ENCODE results near the gene DLGAP1. TPM values are rescaled to one million over a fixed set of nuclear protein-coding genes. Genes with fewer than 3 reads are reported as not detected.

The DLGAP1 gene
- total RNA-seq, 1 experiment from 2014 or later: not detected

- Mint-ChIP-seq H3K4me3 (ENCODE audit: unreplicated experiment) (no peak overlapping the region), H3K27me3 (ENCODE audit: insufficient read depth, unreplicated experiment) (no peaks in the 10 kb centered on the region), H3K9me3 (ENCODE audit: unreplicated experiment) (no peaks in the 10 kb centered on the region), H3K36me3 (ENCODE audit: insufficient read depth, unreplicated experiment) (peaks cover 5% of the 10 kb centered on the region), H3K27ac (ENCODE audit: low read depth, unreplicated experiment) (no peak overlapping the region), H3K4me1 (ENCODE audit: insufficient read depth, unreplicated experiment) (no peaks in the 10 kb centered on the region)
- intact Hi-C loops (cut with micrococcal nuclease): no loop called here
- CTCF ChIA-PET: interaction anchor here (0.9 to 1.9 kb wide), 3 partner anchors 11 to 217 kb away, joined by 4 to 5 read pairs (median 4); no protein-coding TSS in a partner anchor
- POLR2A ChIA-PET: interaction anchor here (1.8 kb wide), 1 partner anchor 91 kb away, joined by 3 read pairs; no protein-coding TSS in a partner anchor
- no peak for DNase-seq (ENCODE audit: unreplicated experiment)
- TF ChIP-seq CTCF (IDR thresholded peaks at IDR 0.05; ENCODE audit: unreplicated experiment): no peak
- BruUV-seq (replicated peaks): no TSS peak
Observed at GRCh38 chr18:3777719-3778118, 677.4 kb downstream of the DLGAP1 start.

- H3K27me3 Mint-ChIP-seq (ENCODE audit: insufficient read depth, unreplicated experiment): no peaks in the 10 kb centered on the region
Observed at GRCh38 chr18:3777122-3777521, 678.0 kb downstream of the DLGAP1 start.

GRCh38 chr18:3775996-3776395 lies 679.1 kb downstream of the DLGAP1 start:
- BruUV-seq (replicated peaks): no TSS peak
- no peak overlapping the region for H3K4me3 Mint-ChIP-seq (ENCODE audit: unreplicated experiment)
- H3K4me1 Mint-ChIP-seq (ENCODE audit: insufficient read depth, unreplicated experiment): peaks cover 11% of the 10 kb centered on the region
- H3K27me3 Mint-ChIP-seq (ENCODE audit: insufficient read depth, unreplicated experiment): no peaks in the 10 kb centered on the region
- no peaks in the 10 kb centered on the region for H3K9me3 Mint-ChIP-seq (ENCODE audit: unreplicated experiment)
- CTCF ChIA-PET: interaction anchor here (13.3 kb wide), 1 partner anchor 93 kb away, joined by 199 read pairs; no protein-coding TSS in a partner anchor
- DNase-seq (ENCODE audit: unreplicated experiment): no peak
- H3K36me3 Mint-ChIP-seq (ENCODE audit: insufficient read depth, unreplicated experiment): peaks cover 5% of the 10 kb centered on the region
- no peak overlapping the region for H3K27ac Mint-ChIP-seq (ENCODE audit: low read depth, unreplicated experiment)
- intact Hi-C loops (cut with micrococcal nuclease): no loop called here
- TF ChIP-seq CTCF (IDR thresholded peaks at IDR 0.05; ENCODE audit: unreplicated experiment): no peak
- POLR2A ChIA-PET: interaction anchor here (1.8 kb wide), 1 partner anchor 93 kb away, joined by 3 read pairs; no protein-coding TSS in a partner anchor

More at GRCh38 chr18:3777122-3777521, 678.0 kb downstream of the DLGAP1 start:
- POLR2A ChIA-PET: interaction anchor here (1.8 kb wide), 1 partner anchor 92 kb away, joined by 3 read pairs; no protein-coding TSS in a partner anchor
- TF ChIP-seq CTCF (IDR thresholded peaks at IDR 0.05; ENCODE audit: unreplicated experiment): no peak
- Mint-ChIP-seq H3K4me1 (ENCODE audit: insufficient read depth, unreplicated experiment) (peaks cover 2% of the 10 kb centered on the region), H3K36me3 (ENCODE audit: insufficient read depth, unreplicated experiment) (peaks cover 5% of the 10 kb centered on the region), H3K4me3 (ENCODE audit: unreplicated experiment) (no peak overlapping the region), H3K9me3 (ENCODE audit: unreplicated experiment) (no peaks in the 10 kb centered on the region), H3K27ac (ENCODE audit: low read depth, unreplicated experiment) (no peak overlapping the region)
- no TSS peak for BruUV-seq (replicated peaks)
- DNase-seq (ENCODE audit: unreplicated experiment): no peak
- CTCF ChIA-PET: interaction anchor here (0.9 to 1.0 kb wide), 2 partner anchors 12 to 218 kb away, joined by 4 read pairs; no protein-coding TSS in a partner anchor
- intact Hi-C loops (cut with micrococcal nuclease): no loop called here

GRCh38 chr18:3773303-3773702 lies 681.8 kb downstream of the DLGAP1 start:
- no peaks in the 10 kb centered on the region for H3K27me3 Mint-ChIP-seq (ENCODE audit: insufficient read depth, unreplicated experiment)
- intact Hi-C loops (cut with micrococcal nuclease): no loop called here
- H3K9me3 Mint-ChIP-seq (ENCODE audit: unreplicated experiment): no peaks in the 10 kb centered on the region
- no TSS peak for BruUV-seq (replicated peaks)
- ChIA-PET POLR2A (interaction anchor here (1.0 to 1.1 kb wide), 2 partner anchors 94 to 212 kb away, joined by 3 read pairs; no protein-coding TSS in a partner anchor), CTCF (interaction anchor here (0.7 to 13.3 kb wide), 7 partner anchors 8 to 227 kb away, joined by 3 to 199 read pairs (median 4); no protein-coding TSS in a partner anchor)
- DNase-seq (ENCODE audit: unreplicated experiment): no peak
- no peak overlapping the region for H3K4me3 Mint-ChIP-seq (ENCODE audit: unreplicated experiment)
- peaks cover 11% of the 10 kb centered on the region for H3K4me1 Mint-ChIP-seq (ENCODE audit: insufficient read depth, unreplicated experiment)
- H3K36me3 Mint-ChIP-seq (ENCODE audit: insufficient read depth, unreplicated experiment): peaks cover 5% of the 10 kb centered on the region
- no peak for TF ChIP-seq CTCF (IDR thresholded peaks at IDR 0.05; ENCODE audit: unreplicated experiment)
- no peak overlapping the region for H3K27ac Mint-ChIP-seq (ENCODE audit: low read depth, unreplicated experiment)
